PC-9 (cell line): Measurements from ENCODE around the gene COL4A4. TPM values are rescaled to one million over a fixed set of nuclear protein-coding genes. Genes with fewer than 3 reads are reported as not detected.

Experiments used
- BruUV-seq: library from RNA; stranded (reverse); fragments of 400-500 nt; replicated peaks from 2 replicates; lab custom pipeline; 2021; lab: Mats Ljungman, UMichigan
- CTCF ChIA-PET: fragments of 300-600 bp; sonication (Branson Sonifier 250); formaldehyde crosslinking; loops from one replicate; lab custom pipeline; 2022; ENCODE audit warnings: antibody characterized with exemption; lab: Charles Lee
- POLR2A ChIA-PET: fragments of 300-600 bp; sonication (Branson Sonifier 250); formaldehyde crosslinking; loops from one replicate; lab custom pipeline; 2022; ENCODE audit warnings: antibody characterized with exemption; ENCODE audit not compliant: unreplicated experiment; lab: Charles Lee
- DNase-seq, 2 experiments: peaks; one replicate each; pipeline versions ENCODE4 v3.0.0 to v3.0.0-alpha.2; 2015 to 2022; ENCODE audit warnings: mixed read lengths in 1 of 2
- H2AFZ ChIP-seq: fragments of 200-600 bp; sonication (generic); 2 replicates; pipeline ENCODE4 v1.8.1; 2017; ENCODE audit warnings: antibody characterized with exemption
- H3F3A ChIP-seq: fragments of 200-600 bp; sonication (generic); 2 replicates; pipeline ENCODE4 v1.8.1; 2017; ENCODE audit warnings: antibody characterized with exemption, mild to moderate bottlenecking, low read depth; ENCODE audit not compliant: insufficient read depth
- H3K27ac ChIP-seq: fragments of 200-600 bp; sonication (generic); 2 replicates; pipeline ENCODE4 v1.6.1; 2016; ENCODE audit warnings: mixed run types
- H3K27me3 ChIP-seq: fragments of 200-600 bp; sonication (generic); 2 replicates; pipeline ENCODE4 v1.6.1; 2016; ENCODE audit warnings: low read depth, mixed run types; ENCODE audit not compliant: insufficient read depth
- H3K36me3 ChIP-seq: fragments of 200-600 bp; sonication (generic); 2 replicates; pipeline ENCODE4 v1.6.1; 2016; ENCODE audit warnings: low read depth, mixed run types
- H3K4me1 ChIP-seq: fragments of 200-600 bp; sonication (generic); replicated peaks from 2 replicates; pipeline ENCODE4 v1.6.1; 2016; ENCODE audit warnings: mixed run types; ENCODE audit not compliant: insufficient read depth
- H3K4me2 ChIP-seq: fragments of 200-600 bp; sonication (generic); 2 replicates; pipeline ENCODE4 v1.6.1; 2017; ENCODE audit warnings: mixed run types
- H3K4me3 ChIP-seq: fragments of 200-600 bp; sonication (generic); 2 replicates; pipeline ENCODE4 v1.6.1; 2016; ENCODE audit warnings: mixed run types
- H3K79me2 ChIP-seq: fragments of 200-600 bp; sonication (generic); 2 replicates; pipeline ENCODE4 v1.6.1; 2017; ENCODE audit warnings: low read depth, mixed run types
- H3K9me2 ChIP-seq: fragments of 200-600 bp; sonication (generic); 2 replicates; pipeline ENCODE4 v1.8.1; 2017; ENCODE audit warnings: mild to moderate bottlenecking; ENCODE audit not compliant: insufficient read depth
- H3K9me3 ChIP-seq: fragments of 200-600 bp; sonication (generic); 2 replicates; pipeline ENCODE4 v1.8.1; 2016; ENCODE audit warnings: low read depth; ENCODE audit not compliant: insufficient read depth
- H4K20me1 ChIP-seq: fragments of 200-600 bp; sonication (generic); 2 replicates; pipeline ENCODE4 v1.8.1; 2017; ENCODE audit not compliant: insufficient read depth
- CTCF ChIP-seq: fragments of 200-600 bp; sonication (generic); conservative IDR thresholded peaks from 2 replicates; pipeline ENCODE4 v1.6.1; 2017; ENCODE audit warnings: mixed run types, antibody characterized with exemption, mild to moderate bottlenecking, moderate library complexity
- EZH2 ChIP-seq: fragments of 200-600 bp; sonication (generic); IDR thresholded peaks from 2 replicates; pipeline ENCODE4 v1.8.0; 2017; ENCODE audit warnings: antibody characterized with exemption, low read depth
- intact Hi-C: fragments of 100-400 bp; cut with micrococcal nuclease; formaldehyde crosslinking; loops from one replicate; pipeline ENCODE4 v1.10.0; 2022; ENCODE audit not compliant: unreplicated experiment
- total RNA-seq: library from RNA; stranded (reverse); gene quantifications from 2 replicates; pipeline ENCODE4 v1.2.3, GENCODE V29; 2021

COL4A4 gene
- total RNA-seq, 1 experiment from 2014 or later = 5.6 TPM

- BruUV-seq = no TSS peak
- Histone ChIP-seq H3K27ac (no peak overlapping the region), H4K20me1 (no peaks in the 10 kb centered on the region), H3K4me1 (no peaks in the 10 kb centered on the region), H3K4me2 (no peak overlapping the region), H3K4me3 (no peak overlapping the region), H3K79me2 (no peaks in the 10 kb centered on the region), H3K9me2 (no peaks in the 10 kb centered on the region), H3K36me3 (no peaks in the 10 kb centered on the region), H2AFZ (no peak overlapping the region), H3F3A (no peaks in the 10 kb centered on the region), H3K27me3 (no peaks in the 10 kb centered on the region), H3K9me3 (no peaks in the 10 kb centered on the region)
- ChIA-PET POLR2A (no interaction called here), CTCF (interaction anchor here (0.6 kb wide), 1 partner anchor 1371 kb away, joined by 12 read pairs; no protein-coding TSS in a partner anchor)
- TF ChIP-seq EZH2 (no peak), CTCF (no peak)
- DNase-seq = no peak
- intact Hi-C loops = no loop called here
These were observed 127.5 kb downstream of the COL4A4 start for GRCh38 chr2:227036527-227036926.

GRCh38 chr2:227035711-227036367 lies 128.2 kb downstream of the COL4A4 start:
- H3K36me3 ChIP-seq = no peaks in the 10 kb centered on the region
- no peaks in the 10 kb centered on the region for H3K4me1 ChIP-seq
- intact Hi-C loops = no loop called here
- H3K27ac ChIP-seq = no peak overlapping the region
- H3K9me2 ChIP-seq = no peaks in the 10 kb centered on the region
- TF ChIP-seq EZH2 (no peak), CTCF (no peak)
- no peak for DNase-seq
- H3F3A ChIP-seq = no peaks in the 10 kb centered on the region
- no peak overlapping the region for H2AFZ ChIP-seq
- H4K20me1 ChIP-seq = no peaks in the 10 kb centered on the region
- H3K79me2 ChIP-seq = no peaks in the 10 kb centered on the region
- H3K27me3 ChIP-seq = no peaks in the 10 kb centered on the region
- no peak overlapping the region for H3K4me3 ChIP-seq
- no TSS peak for BruUV-seq
- no peaks in the 10 kb centered on the region for H3K9me3 ChIP-seq
- POLR2A ChIA-PET = no interaction called here
- H3K4me2 ChIP-seq = no peak overlapping the region
- CTCF ChIA-PET = no interaction called here

- no peak overlapping the region for H3K27ac ChIP-seq
- no peak overlapping the region for H3K4me2 ChIP-seq
- DNase-seq = peak in 1 of 2 experiments; percentile 11
- H3K9me2 ChIP-seq = no peaks in the 10 kb centered on the region
- no TSS peak for BruUV-seq
- no peaks in the 10 kb centered on the region for H3K9me3 ChIP-seq
- H3K79me2 ChIP-seq = no peaks in the 10 kb centered on the region
- no peaks in the 10 kb centered on the region for H3K4me1 ChIP-seq
- no peaks in the 10 kb centered on the region for H3F3A ChIP-seq
- intact Hi-C loops = no loop called here
- CTCF ChIA-PET = no interaction called here
- POLR2A ChIA-PET = no interaction called here
- TF ChIP-seq EZH2 (no peak), CTCF (peak; percentile 50; the same call in 1 of the 2 replicates)
- no peaks in the 10 kb centered on the region for H3K27me3 ChIP-seq
- no peak overlapping the region for H3K4me3 ChIP-seq
- no peak overlapping the region for H2AFZ ChIP-seq
- no peaks in the 10 kb centered on the region for H3K36me3 ChIP-seq
- H4K20me1 ChIP-seq = no peaks in the 10 kb centered on the region
These were observed 130.4 kb downstream of the COL4A4 start for GRCh38 chr2:227033471-227034148.
